ENCODE results near the gene MCM10. TPM values are rescaled to one million over a fixed set of nuclear protein-coding genes. Genes with fewer than 3 reads are reported as not detected.

The MCM10 gene
- total and polyA plus RNA-seq, 2 of the 8 experiments (the other 6 are each of a cell fraction or from before 2014, with no cell fraction given) = 9.8 to 60.3 TPM

GRCh38 chr10:13247246-13247645 lies 85.9 kb downstream of the MCM10 start (continued):
- TF ChIP-seq JUN (IDR thresholded peaks at IDR 0.05; ENCODE audit: low read depth, low read length) = no peak
- TF ChIP-seq POLR2AphosphoS5 (IDR thresholded peaks at IDR 0.05; ENCODE audit: low read depth, low read length) = no peak

All from H1 (cell line).